Right ventricle myocardium superior (tissue), 1 donor: ENCODE results near the gene RAI14. TPM values are rescaled to one million over a fixed set of nuclear protein-coding genes. Genes with fewer than 3 reads are reported as not detected.

Experiments
- ATAC-seq: fragments of 200-7000 bp; cut with Tn5 transposase; one replicate; pipeline ENCODE4 v1.9.1; 2020; ENCODE audit warnings: mild to moderate bottlenecking; ENCODE audit not compliant: poor library complexity
- DNase-seq: peaks from one replicate; pipeline ENCODE4 v3.0.0-alpha.2; 2020
- intact Hi-C: fragments of 100-400 bp; cut with DNase I; formaldehyde crosslinking; loops from one replicate; pipeline ENCODE4 v1.11.2; 2022
- total RNA-seq: library from RNA; stranded (reverse); fragmentation: NEBNext Ultra II Directional; extraction: Animal tissue kit (Norgen Biotek cat#: 25700); gene quantifications from one replicate; pipeline ENCODE4 v1.2.1, GENCODE V29; 2021
- donor health status: DM: no; HTN: yes; CAD: no; lungs with severe emphysema.

The RAI14 gene
- total RNA-seq, 1 donor from 2014 or later: 10.5 TPM

- intact Hi-C loops: no loop called here
- ATAC-seq (no peak), DNase-seq (no peak)
Measured at GRCh38 chr5:34669931-34670516, 13.9 kb downstream of the RAI14 start.

GRCh38 chr5:34672196-34672595 lies 16.1 kb downstream of the RAI14 start:
- no peak for ATAC-seq
- DNase-seq: no peak
- intact Hi-C loops: no loop called here

GRCh38 chr5:34673463-34674125 lies 17.5 kb downstream of the RAI14 start:
- no peak for DNase-seq
- intact Hi-C loops: no loop called here
- no peak for ATAC-seq

- DNase-seq (no peak), ATAC-seq (no peak)
- intact Hi-C loops: no loop called here
Measured at GRCh38 chr5:34674187-34674586, 18.1 kb downstream of the RAI14 start.

- ATAC-seq (no peak), DNase-seq (no peak)
- intact Hi-C loops: no loop called here
Measured at GRCh38 chr5:34675857-34676256, 19.7 kb downstream of the RAI14 start.

- no peak for DNase-seq
- no peak for ATAC-seq
- intact Hi-C loops: no loop called here
Measured at GRCh38 chr5:34676416-34676815, 20.3 kb downstream of the RAI14 start.

- intact Hi-C loops: no loop called here
- no peak for DNase-seq
Measured at GRCh38 chr5:34677428-34677827, 21.3 kb downstream of the RAI14 start.

GRCh38 chr5:34680896-34681295 lies 24.8 kb downstream of the RAI14 start:
- ATAC-seq (no peak), DNase-seq (no peak)
- intact Hi-C loops: no loop called here

More at GRCh38 chr5:34677428-34677827, 21.3 kb downstream of the RAI14 start:
- no peak for ATAC-seq

- intact Hi-C loops: no loop called here
- DNase-seq: no peak
- no peak for ATAC-seq
Measured at GRCh38 chr5:34682926-34683623, 26.9 kb downstream of the RAI14 start.

- intact Hi-C loops: no loop called here
- ATAC-seq: peak; percentile 32
Measured at GRCh38 chr5:34684281-34684979, 28.3 kb downstream of the RAI14 start.

GRCh38 chr5:34684980-34685352 lies 28.8 kb downstream of the RAI14 start:
- no peak for ATAC-seq
- intact Hi-C loops: no loop called here
- no peak for DNase-seq

More at GRCh38 chr5:34684281-34684979, 28.3 kb downstream of the RAI14 start:
- DNase-seq: no peak

- ATAC-seq: no peak
- intact Hi-C loops: no loop called here
- no peak for DNase-seq
Measured at GRCh38 chr5:34685485-34686165, 29.5 kb downstream of the RAI14 start.

GRCh38 chr5:34686762-34687268 lies 30.7 kb downstream of the RAI14 start:
- ATAC-seq (peak; percentile 97), DNase-seq (peak; percentile 77)
- intact Hi-C loops: no loop called here

GRCh38 chr5:34687269-34688011 lies 31.3 kb downstream of the RAI14 start:
- intact Hi-C loops: no loop called here
- no peak for ATAC-seq
- no peak for DNase-seq

GRCh38 chr5:34688015-34688810 lies 32.1 kb downstream of the RAI14 start:
- intact Hi-C loops: no loop called here
- no peak for DNase-seq
- ATAC-seq: no peak

GRCh38 chr5:34690301-34690700 lies 34.2 kb downstream of the RAI14 start:
- DNase-seq (no peak), ATAC-seq (no peak)
- intact Hi-C loops: no loop called here

- ATAC-seq (no peak), DNase-seq (no peak)
- intact Hi-C loops: no loop called here
Measured at GRCh38 chr5:34690898-34691297, 34.8 kb downstream of the RAI14 start.
